Measurements from ENCODE around the gene DSE.
A peak's percentile ranks its signal among the peaks of the same experiment; 100 is the strongest.

The DSE gene

DNA sequence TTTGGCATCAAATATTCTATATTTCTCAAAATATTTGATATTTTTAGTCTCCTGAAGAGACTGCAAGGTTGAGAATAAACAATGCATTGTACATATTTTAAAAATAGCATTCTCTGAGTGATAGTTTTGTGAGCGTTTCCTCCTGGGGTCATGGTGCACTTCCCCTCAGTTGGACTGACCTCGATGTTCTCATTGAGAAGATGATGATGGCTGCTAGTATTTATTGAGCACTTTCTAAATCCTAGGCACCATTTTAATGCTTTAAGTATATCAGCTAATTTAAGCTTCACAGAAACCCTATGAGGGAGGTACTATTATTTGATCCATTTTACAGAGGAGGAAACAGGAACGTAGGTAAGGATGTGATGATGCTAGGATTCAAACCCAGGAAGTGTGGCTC is 18.2 kb downstream of the DSE start:
- POLR2A ChIA-PET = no interaction called here
- TF ChIP-seq, protein P1, sequence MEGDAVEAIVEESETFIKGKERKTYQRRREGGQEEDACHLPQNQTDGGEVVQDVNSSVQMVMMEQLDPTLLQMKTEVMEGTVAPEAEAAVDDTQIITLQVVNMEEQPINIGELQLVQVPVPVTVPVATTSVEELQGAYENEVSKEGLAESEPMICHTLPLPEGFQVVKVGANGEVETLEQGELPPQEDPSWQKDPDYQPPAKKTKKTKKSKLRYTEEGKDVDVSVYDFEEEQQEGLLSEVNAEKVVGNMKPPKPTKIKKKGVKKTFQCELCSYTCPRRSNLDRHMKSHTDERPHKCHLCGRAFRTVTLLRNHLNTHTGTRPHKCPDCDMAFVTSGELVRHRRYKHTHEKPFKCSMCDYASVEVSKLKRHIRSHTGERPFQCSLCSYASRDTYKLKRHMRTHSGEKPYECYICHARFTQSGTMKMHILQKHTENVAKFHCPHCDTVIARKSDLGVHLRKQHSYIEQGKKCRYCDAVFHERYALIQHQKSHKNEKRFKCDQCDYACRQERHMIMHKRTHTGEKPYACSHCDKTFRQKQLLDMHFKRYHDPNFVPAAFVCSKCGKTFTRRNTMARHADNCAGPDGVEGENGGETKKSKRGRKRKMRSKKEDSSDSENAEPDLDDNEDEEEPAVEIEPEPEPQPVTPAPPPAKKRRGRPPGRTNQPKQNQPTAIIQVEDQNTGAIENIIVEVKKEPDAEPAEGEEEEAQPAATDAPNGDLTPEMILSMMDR (IDR thresholded peaks at IDR 0.05; ENCODE audit: control extremely low read depth, extremely low read depth, low read depth, missing control alignments) = no peak
- DNase-seq (ENCODE audit: extremely low spot score) = no peak
- CTCF ChIA-PET = interaction anchor here (0.8 to 1.9 kb wide), 8 partner anchors 8 to 146 kb away, joined by 3 to 8 read pairs (median 3); no protein-coding TSS in a partner anchor

GRCh38 chr6:116389357-116389756 is 18.6 kb downstream of the DSE start:
- CTCF ChIA-PET = interaction anchor here (0.8 to 1.9 kb wide), 9 partner anchors 9 to 146 kb away, joined by 3 to 8 read pairs (median 3); no protein-coding TSS in a partner anchor

GRCh38 chr6:116390581-116390980 is 19.8 kb downstream of the DSE start:
- TF ChIP-seq, protein P1 (IDR thresholded peaks at IDR 0.05; ENCODE audit: control extremely low read depth, extremely low read depth, low read depth, missing control alignments) = no peak
- ChIA-PET CTCF (interaction anchor here (1.4 to 1.8 kb wide), 4 partner anchors 10 to 102 kb away, joined by 4 to 8 read pairs (median 7); no protein-coding TSS in a partner anchor), POLR2A (no interaction called here)
- DNase-seq (ENCODE audit: extremely low spot score) = peak; percentile 34

More at GRCh38 chr6:116389357-116389756, 18.6 kb downstream of the DSE start:
- POLR2A ChIA-PET = no interaction called here
- TF ChIP-seq, protein P1 (IDR thresholded peaks at IDR 0.05; ENCODE audit: control extremely low read depth, extremely low read depth, low read depth, missing control alignments) = no peak
- no peak for DNase-seq (ENCODE audit: extremely low spot score)

DNA sequence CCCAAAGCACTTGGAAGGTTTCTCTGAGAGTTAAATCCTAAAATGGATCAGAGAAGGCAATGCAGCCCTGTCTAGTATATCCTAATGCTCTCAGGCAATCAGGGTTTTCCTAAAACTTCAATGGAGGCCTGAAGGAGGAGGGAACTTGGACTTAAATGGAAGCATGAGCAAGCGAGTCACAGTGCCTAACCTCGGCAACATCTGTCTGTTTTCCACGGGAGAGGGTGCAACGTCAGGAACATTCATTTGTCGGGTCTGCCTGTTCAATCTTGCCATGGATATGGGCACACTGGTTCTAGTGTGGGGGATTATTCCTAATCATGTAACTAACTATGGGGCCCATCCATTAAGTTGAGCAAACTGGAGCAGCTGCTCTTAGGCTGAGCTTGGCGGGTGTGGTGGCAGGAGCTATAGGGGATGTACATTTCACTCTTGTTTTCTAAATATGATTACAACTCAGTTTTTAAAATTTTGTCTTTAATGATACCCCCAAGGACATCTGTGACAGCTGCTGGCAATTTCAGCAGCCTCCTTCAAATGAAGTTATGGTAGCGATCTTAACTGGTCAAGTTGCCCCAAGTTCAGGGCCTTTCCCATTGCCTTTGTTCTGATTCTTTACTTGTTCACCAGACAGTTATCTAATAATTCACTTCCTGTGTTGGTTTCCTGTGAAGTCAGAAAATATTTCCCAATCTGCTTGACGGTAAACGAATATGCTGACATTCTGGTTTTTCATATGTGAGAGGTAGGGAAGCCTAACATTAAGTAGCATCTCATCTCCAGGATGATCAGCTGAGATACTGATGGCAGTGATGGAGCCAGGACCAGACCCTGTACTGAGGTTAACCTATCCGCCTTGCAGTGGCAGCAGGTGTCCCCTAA is 21.6 kb downstream of the DSE start:
- TF ChIP-seq, protein P1 (IDR thresholded peaks at IDR 0.05; ENCODE audit: control extremely low read depth, extremely low read depth, low read depth, missing control alignments) = no peak
- CTCF ChIA-PET = interaction anchor here (0.9 to 3.6 kb wide), 19 partner anchors 8 to 113 kb away, joined by 3 to 29 read pairs (median 6); partner anchors contain the start of gene TSPYL1

GRCh38 chr6:116393430-116393829 is 22.7 kb downstream of the DSE start:
- POLR2A ChIA-PET = interaction anchor here (0.5 kb wide), 1 partner anchor 102 kb away, joined by 3 read pairs; no protein-coding TSS in a partner anchor

More for the DNA sequence above, 21.6 kb downstream of the DSE start:
- POLR2A ChIA-PET = no interaction called here
- no peak for DNase-seq (ENCODE audit: extremely low spot score)

DNA sequence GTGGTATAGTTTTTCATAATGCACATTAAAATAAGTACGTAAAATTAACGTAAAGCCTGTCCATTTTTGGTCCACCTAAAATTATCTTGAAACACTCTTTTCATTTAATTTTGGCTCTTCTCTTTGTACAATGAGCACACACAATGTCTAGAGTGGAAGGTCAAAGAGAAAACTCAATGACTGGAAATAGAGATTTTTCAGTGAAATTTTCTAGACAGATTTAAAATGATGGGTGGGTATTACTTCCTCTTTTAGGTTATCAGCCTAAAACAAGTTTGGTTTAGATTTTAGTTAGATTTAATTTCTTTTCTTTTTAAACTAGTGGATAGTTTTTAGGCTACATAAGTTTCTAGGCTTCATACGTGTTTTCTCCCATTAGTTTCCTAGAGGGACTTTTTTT is 24.9 kb downstream of the DSE start:
- CTCF ChIA-PET = interaction anchor here (0.9 to 3.6 kb wide), 6 partner anchors 9 to 175 kb away, joined by 3 to 29 read pairs (median 6); no protein-coding TSS in a partner anchor
- POLR2A ChIA-PET = no interaction called here
- DNase-seq (ENCODE audit: extremely low spot score) = peak; percentile 41
- TF ChIP-seq, protein P1 (IDR thresholded peaks at IDR 0.05; ENCODE audit: control extremely low read depth, extremely low read depth, low read depth, missing control alignments) = no peak

More at GRCh38 chr6:116393430-116393829, 22.7 kb downstream of the DSE start:
- CTCF ChIA-PET = interaction anchor here (0.7 to 3.6 kb wide), 18 partner anchors 8 to 114 kb away, joined by 3 to 29 read pairs (median 5); partner anchors contain the start of gene TSPYL1
- TF ChIP-seq, protein P1 (IDR thresholded peaks at IDR 0.05; ENCODE audit: control extremely low read depth, extremely low read depth, low read depth, missing control alignments) = peak; percentile 40
- no peak for DNase-seq (ENCODE audit: extremely low spot score)
